22Rv1 (cell line): Measurements from ENCODE around the gene ISYNA1.

Experiments used
- H3K27ac ChIP-seq: fragments of 450-650 bp; 2 replicates; pipeline ENCODE4 v1.5.1; 2017
- ZFX ChIP-seq: fragments of 450-650 bp; IDR thresholded peaks from 2 replicates; pipeline ENCODE4 v1.6.1; 2017; ENCODE audit warnings: antibody characterized with exemption, borderline replicate concordance
- TF ChIP-seq, protein P1 (sequence below): fragments of 450-650 bp; IDR thresholded peaks from 2 replicates; pipeline ENCODE4 v1.5.1; 2017; ENCODE audit warnings: mild to moderate bottlenecking

Gene ISYNA1

GRCh38 chr19:18432275-18433014, 5.5 kb downstream of the ISYNA1 start:
- H3K27ac ChIP-seq, result peak overlapping the region; percentile 93
- TF ChIP-seq, protein P1, sequence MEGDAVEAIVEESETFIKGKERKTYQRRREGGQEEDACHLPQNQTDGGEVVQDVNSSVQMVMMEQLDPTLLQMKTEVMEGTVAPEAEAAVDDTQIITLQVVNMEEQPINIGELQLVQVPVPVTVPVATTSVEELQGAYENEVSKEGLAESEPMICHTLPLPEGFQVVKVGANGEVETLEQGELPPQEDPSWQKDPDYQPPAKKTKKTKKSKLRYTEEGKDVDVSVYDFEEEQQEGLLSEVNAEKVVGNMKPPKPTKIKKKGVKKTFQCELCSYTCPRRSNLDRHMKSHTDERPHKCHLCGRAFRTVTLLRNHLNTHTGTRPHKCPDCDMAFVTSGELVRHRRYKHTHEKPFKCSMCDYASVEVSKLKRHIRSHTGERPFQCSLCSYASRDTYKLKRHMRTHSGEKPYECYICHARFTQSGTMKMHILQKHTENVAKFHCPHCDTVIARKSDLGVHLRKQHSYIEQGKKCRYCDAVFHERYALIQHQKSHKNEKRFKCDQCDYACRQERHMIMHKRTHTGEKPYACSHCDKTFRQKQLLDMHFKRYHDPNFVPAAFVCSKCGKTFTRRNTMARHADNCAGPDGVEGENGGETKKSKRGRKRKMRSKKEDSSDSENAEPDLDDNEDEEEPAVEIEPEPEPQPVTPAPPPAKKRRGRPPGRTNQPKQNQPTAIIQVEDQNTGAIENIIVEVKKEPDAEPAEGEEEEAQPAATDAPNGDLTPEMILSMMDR, result no peak
- no peak for TF ChIP-seq ZFX

DNA sequence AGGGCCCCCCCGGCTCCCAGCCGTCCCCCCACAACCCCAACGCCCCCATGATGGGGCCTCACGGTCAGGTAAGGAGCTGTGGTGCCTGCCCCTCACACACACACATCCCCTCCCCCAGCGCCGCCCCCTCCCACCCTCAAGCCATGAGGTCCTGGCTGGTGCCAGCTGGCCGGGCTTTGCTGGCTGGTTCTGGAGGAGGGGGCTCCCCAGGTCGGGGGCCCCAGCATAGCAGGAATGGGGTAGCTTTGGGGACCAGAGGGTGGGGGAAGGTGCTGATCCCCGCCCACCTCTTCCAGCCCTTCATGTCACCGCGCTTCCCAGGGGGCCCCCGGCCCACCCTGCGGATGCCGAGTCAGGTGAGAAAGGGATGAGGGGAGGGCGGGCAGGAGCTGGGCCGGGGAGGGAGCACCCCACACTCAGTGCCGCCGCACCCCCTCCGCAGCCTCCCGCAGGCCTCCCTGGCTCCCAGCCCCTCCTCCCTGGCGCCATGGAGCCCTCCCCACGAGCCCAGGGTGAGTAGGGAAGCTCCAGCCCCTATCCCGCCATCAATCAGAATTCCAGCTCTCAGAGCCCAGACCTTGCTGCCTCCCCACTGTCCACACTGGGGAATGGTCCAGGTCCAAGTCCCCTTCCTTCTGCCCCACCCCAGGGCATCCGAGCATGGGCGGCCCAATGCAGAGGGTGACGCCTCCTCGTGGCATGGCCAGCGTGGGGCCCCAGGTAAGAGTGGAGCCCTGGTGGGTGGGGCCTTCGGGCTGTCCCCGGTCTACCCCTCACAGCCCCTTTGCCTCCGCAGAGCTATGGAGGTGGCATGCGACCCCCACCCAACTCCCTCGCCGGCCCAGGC, 6.4 kb downstream of the ISYNA1 start:
- H3K27ac ChIP-seq, result peak overlapping the region; percentile 93; the same call in 1 of the 2 replicates
- TF ChIP-seq, protein P1, result no peak
- no peak for TF ChIP-seq ZFX

- no peak overlapping the region for H3K27ac ChIP-seq
- TF ChIP-seq, protein P1, result no peak
- TF ChIP-seq ZFX, result no peak
Observed at GRCh38 chr19:18430417-18431144, 7.4 kb downstream of the ISYNA1 start.

DNA sequence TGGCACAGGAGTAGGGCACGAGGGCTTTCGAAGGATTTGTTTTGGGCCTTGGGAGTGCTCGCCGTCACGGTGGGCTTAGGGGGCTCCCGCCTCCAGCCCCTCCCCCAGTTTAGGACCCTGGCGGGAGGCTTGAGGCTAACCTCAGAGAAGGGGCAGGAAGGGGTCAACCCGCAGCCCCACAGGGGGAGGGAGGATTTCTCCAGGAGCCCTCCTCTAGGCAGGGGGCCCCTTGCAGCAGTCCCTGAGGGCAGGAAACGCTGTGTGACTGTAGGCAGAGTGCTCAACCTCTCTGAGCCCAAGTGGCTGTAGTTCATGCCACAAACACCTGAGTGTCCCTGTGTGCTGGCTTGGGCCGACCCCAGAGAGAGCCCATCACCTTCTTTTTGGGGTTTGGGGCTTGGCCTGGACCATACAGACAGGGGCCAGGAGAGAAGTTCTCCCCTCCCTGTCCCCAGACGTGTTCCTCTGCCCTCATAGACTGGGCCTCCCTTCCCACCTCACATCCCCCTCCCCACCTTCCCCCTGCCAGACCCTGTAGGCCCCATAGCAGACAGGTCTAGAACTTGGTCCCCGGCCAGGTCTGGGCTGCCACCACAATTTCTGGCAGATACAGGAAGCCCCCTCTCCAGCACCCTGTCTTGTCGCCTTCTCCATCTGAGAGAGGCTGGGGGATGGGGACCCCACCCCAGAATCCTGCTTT, 8.1 kb downstream of the ISYNA1 start:
- TF ChIP-seq, protein P1, result no peak
- no peak for TF ChIP-seq ZFX
- H3K27ac ChIP-seq, result no peak overlapping the region

- H3K27ac ChIP-seq, result no peak overlapping the region
- TF ChIP-seq, protein P1, result no peak
- TF ChIP-seq ZFX, result no peak
Observed at GRCh38 chr19:18428787-18429674, 8.9 kb downstream of the ISYNA1 start.

GRCh38 chr19:18428173-18428786, 9.7 kb downstream of the ISYNA1 start:
- TF ChIP-seq, protein P1, result no peak
- TF ChIP-seq ZFX, result no peak
- H3K27ac ChIP-seq, result no peak overlapping the region
